Esophagus (tissue), 2 donors: ENCODE results near the gene OR10V1. TPM values are rescaled to one million over a fixed set of nuclear protein-coding genes. Genes with fewer than 3 reads are reported as not detected.
A peak's percentile ranks its signal among the peaks of the same experiment; 100 is the strongest.

Experiments
- H3K27ac ChIP-seq, 2 donors: one replicate each; pipeline ENCODE4 v1.5.1; 2013; ENCODE audit warnings: low read depth in 2 of 2, mild to moderate bottlenecking in 2 of 2, inconsistent platforms in 1 of 2, low read length in 1 of 2, moderate library complexity in 1 of 2
- H3K27me3 ChIP-seq, 2 donors: one replicate each; pipeline ENCODE4 v1.6.1; 2013; ENCODE audit warnings: low read length in 2 of 2, control low read depth in 1 of 2, mild to moderate bottlenecking in 1 of 2; ENCODE audit not compliant: insufficient read depth in 2 of 2, control insufficient read depth in 1 of 2
- H3K36me3 ChIP-seq, 2 donors: one replicate each; pipeline ENCODE4 v1.6.1; 2013; ENCODE audit warnings: low read length in 1 of 2; ENCODE audit not compliant: control insufficient read depth in 2 of 2, insufficient read depth in 2 of 2
- H3K4me1 ChIP-seq, 2 donors: one replicate each; pipeline ENCODE4 v1.6.1; 2013; ENCODE audit warnings: low read length in 1 of 2; ENCODE audit not compliant: control insufficient read depth in 2 of 2, insufficient read depth in 2 of 2
- H3K4me3 ChIP-seq, 2 donors: one replicate each; pipeline ENCODE4 v1.5.1; 2013; ENCODE audit warnings: low read length in 2 of 2, mild to moderate bottlenecking in 2 of 2, low read depth in 1 of 2, moderate library complexity in 1 of 2
- H3K9me3 ChIP-seq, 2 donors: one replicate each; pipeline ENCODE4 v1.6.1; 2013; ENCODE audit warnings: mild to moderate bottlenecking in 2 of 2, low read depth in 1 of 2, low read length in 1 of 2, moderate library complexity in 1 of 2; ENCODE audit not compliant: control insufficient read depth in 2 of 2, insufficient read depth in 1 of 2
- WGBS, 2 donors: extraction: QIAGEN DNeasy Blood & Tissue Kit; methylation state at CpG; one replicate each; pipeline ENCODE4 v1.1.7; 2013; 5-methylcytosine and 5-hydroxymethylcytosine counted together
- polyA plus RNA-seq, 2 donors: library from polyadenylated mRNA; stranded (reverse); fragments of 200-250 nt; gene quantifications; one replicate each; pipeline ENCODE4 v1.2.3, GENCODE V29; 2013
- donor health status: healthy with polysubstance abuse.
- donor health status: Bipolar disorder and iron deficiency.

The OR10V1 gene, protein sequence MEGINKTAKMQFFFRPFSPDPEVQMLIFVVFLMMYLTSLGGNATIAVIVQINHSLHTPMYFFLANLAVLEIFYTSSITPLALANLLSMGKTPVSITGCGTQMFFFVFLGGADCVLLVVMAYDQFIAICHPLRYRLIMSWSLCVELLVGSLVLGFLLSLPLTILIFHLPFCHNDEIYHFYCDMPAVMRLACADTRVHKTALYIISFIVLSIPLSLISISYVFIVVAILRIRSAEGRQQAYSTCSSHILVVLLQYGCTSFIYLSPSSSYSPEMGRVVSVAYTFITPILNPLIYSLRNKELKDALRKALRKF
- not detected for polyA plus RNA-seq

DNA sequence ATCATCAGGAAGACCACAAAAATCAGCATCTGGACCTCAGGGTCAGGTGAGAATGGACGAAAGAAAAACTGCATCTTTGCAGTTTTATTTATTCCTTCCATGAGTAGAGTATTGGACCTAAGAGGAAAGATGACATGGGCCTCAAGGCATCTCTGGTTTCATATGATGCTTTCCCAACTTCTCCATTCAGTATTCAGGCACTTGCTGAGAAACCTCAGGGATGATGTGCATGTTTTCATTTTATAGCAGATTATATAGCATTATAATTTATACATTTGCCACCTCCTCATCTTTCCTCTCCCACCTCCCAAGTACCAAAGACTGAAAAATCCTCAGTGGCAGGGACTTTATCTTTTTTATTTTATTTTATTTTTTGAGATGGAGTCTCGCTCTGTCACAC is at the start of gene OR10V1:
TSS of gene OR10V1 (minus strand) at position 101 of the 400 bp plus-strand sequence. CDS start at position 101, 0 bp downstream.
- no peak within 1 kb of the TSS for H3K27ac ChIP-seq
- H3K4me1 ChIP-seq: no peaks in the 10 kb centered on the region
- H3K9me3 ChIP-seq: no peaks in the 10 kb centered on the region
- H3K27me3 ChIP-seq: no peaks in the 10 kb centered on the region
- H3K36me3 ChIP-seq: no peaks in the 10 kb centered on the region
- 81 to 95% methylated on average over 2 of the region's 2 CpGs for WGBS, 2 donors
- H3K4me3 ChIP-seq: no peak within 1 kb of the TSS

DNA sequence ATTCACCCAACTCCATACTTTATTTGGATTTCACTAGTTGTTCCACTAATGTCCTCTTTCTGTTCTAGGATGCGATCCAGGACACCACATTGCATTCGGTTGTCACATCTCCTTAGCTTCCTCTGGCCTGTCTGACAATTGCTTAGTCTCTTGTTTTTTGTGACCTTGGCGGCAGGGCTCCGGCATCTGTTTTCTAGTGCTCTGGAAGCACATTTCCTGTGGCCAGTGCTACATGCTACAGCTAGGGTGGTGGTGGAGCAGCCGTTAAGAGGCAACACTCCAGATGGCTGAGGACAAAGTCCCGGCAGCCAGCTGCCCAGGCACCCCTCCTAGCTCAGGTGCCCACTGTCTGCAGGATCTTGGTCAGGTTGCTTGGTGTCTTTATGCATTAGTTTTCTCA is 48.3 kb upstream of the OR10V1 start:
- no peaks in the 10 kb centered on the region for H3K36me3 ChIP-seq
- H3K4me1 ChIP-seq: peaks cover 0 to 3% of the 10 kb centered on the region in 2 donors
- no peak overlapping the region for H3K4me3 ChIP-seq
- 74 to 86% methylated on average over 6 of the region's 6 CpGs for WGBS, 2 donors
- no peaks in the 10 kb centered on the region for H3K9me3 ChIP-seq
- H3K27me3 ChIP-seq: no peaks in the 10 kb centered on the region
- no peak overlapping the region for H3K27ac ChIP-seq

DNA sequence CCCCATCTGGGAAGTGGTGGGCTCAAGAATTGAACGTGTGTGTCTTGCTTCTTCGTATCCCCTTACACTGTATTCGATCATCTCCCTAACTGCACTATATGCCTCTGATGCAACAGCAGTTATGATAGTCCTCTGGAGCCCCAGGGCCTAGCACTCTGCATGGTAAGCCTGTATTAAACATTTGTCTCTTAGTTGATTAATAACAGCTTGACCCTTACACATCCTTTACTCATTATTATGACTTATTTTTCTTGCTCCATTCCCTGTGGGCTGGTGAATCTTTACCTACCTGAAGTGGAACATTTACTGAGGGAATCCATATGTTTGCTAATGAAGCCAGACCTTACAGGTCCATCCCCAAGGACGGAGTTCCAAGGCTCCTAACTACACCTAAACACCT is 47.1 kb upstream of the OR10V1 start:
- Histone ChIP-seq H3K9me3 (no peaks in the 10 kb centered on the region), H3K4me3 (no peak overlapping the region), H3K4me1 (peaks cover 2 to 4% of the 10 kb centered on the region in 2 donors), H3K27ac (no peak overlapping the region), H3K27me3 (no peaks in the 10 kb centered on the region), H3K36me3 (no peaks in the 10 kb centered on the region)
- 88 to 93% methylated on average over 4 of the region's 4 CpGs for WGBS, 2 donors

DNA sequence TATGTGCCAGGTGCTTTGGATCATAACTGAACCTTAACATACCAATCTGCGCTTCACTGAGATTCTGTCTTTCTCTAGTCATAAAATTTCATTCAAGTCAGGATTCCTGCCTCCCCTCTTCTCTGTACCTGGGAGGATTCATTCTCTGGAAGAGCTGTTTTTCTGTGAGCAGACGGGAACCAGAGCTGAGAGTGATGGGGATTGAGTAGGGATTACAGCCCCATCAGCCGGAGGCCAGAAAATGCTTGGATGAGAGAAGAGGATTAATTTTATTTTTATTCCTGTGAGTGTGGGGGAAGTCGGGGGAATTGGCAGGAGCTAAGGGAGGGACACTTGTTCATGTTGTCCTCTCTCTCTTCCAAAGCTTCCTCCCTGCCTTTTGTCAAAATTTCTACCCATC is 46.3 kb upstream of the OR10V1 start:
- Histone ChIP-seq H3K9me3 (no peaks in the 10 kb centered on the region), H3K27ac (no peak overlapping the region), H3K36me3 (no peaks in the 10 kb centered on the region), H3K27me3 (no peaks in the 10 kb centered on the region), H3K4me1 (peaks cover 2 to 4% of the 10 kb centered on the region in 2 donors), H3K4me3 (no peak overlapping the region)
- 62 to 68% methylated on average over 4 of the region's 4 CpGs for WGBS, 2 donors

DNA sequence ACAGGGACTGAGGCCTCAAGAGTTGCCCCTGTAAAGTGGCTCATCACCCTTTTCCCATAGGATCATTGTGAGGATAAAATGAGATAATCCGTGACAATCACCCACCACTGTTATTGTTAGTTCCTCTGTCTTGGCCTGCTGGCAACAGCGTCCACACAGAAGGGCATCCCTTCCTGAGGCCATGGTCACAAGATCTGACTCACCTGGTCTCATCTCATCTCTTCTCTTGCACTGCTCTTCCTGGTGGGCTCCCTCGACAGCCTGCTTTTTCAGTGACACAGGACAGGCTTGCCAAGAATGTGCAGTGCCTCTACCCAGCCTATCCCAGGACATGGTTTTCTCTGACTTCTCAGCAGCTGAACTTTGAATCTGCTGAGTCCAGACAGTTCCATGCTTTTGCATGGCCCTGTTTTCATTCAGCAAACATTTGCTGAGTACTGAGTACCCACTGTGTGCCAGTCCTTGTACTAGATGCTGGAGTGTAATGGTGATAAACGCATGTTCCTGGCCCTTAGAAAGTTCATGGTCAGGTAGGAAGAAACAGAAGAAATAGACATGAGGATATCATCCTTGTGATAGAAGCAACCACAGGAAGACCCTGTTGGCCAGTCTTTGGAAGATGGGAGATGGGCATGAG is 44.9 kb upstream of the OR10V1 start:
- Histone ChIP-seq H3K36me3 (no peaks in the 10 kb centered on the region), H3K4me1 (peaks cover 2 to 4% of the 10 kb centered on the region in 2 donors)
- WGBS, 2 donors: 87 to 88% methylated on average over 4 of the region's 4 CpGs

DNA sequence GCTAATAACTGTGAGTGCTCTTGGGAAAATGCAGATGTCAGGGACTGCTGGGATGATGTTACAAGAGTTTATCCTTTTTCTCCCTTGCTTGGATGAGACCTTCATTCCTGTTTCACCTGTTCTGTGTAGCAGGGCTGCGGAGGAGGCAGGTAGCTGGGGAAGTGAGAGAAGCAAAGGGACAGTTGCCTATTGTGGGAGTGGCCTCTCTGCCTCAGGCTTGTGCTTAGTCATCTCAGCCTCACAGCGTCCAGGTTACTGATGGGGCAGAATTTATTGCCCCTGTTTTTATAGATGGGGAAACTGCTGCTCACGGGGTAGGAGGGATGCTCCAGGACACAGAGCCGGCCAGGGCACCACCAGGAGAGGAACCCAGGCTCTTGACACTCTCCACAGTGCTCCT is 43.2 kb upstream of the OR10V1 start:
- Histone ChIP-seq H3K4me1 (peaks cover 2% of the 10 kb centered on the region in 2 donors), H3K27me3 (no peaks in the 10 kb centered on the region), H3K9me3 (no peaks in the 10 kb centered on the region), H3K36me3 (no peaks in the 10 kb centered on the region), H3K4me3 (peak overlapping the region in 1 of 2 donors; percentile 78), H3K27ac (peak overlapping the region; percentile 70 to 88)
- WGBS, 2 donors: 32 to 41% methylated on average over 4 of the region's 4 CpGs

More for the DNA sequence above, 44.9 kb upstream of the OR10V1 start:
- H3K4me3 ChIP-seq: no peak overlapping the region
- H3K27me3 ChIP-seq: no peaks in the 10 kb centered on the region
- no peak overlapping the region for H3K27ac ChIP-seq
- H3K9me3 ChIP-seq: no peaks in the 10 kb centered on the region

DNA sequence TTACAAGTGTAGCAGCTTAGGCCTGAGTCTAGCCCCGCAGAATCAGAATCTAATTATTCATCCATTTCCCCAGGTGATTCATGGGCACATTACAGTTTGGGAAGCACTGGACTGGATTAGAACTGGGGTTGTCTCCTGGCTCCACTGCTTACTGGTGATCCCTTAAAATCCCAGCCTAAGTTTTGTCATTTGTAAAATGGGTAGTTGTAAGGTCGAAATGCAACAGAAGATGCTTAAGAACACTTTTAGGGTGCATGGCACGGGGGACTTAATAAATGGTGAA is 42.9 kb upstream of the OR10V1 start:
- Histone ChIP-seq H3K27me3 (no peaks in the 10 kb centered on the region), H3K4me3 (peak overlapping the region in 1 of 2 donors; percentile 78), H3K27ac (peak overlapping the region; percentile 70 to 88), H3K9me3 (no peaks in the 10 kb centered on the region), H3K4me1 (peaks cover 2% of the 10 kb centered on the region in 2 donors), H3K36me3 (no peaks in the 10 kb centered on the region)
- WGBS, 2 donors: 33% methylated on average over 3 of the region's 3 CpGs

DNA sequence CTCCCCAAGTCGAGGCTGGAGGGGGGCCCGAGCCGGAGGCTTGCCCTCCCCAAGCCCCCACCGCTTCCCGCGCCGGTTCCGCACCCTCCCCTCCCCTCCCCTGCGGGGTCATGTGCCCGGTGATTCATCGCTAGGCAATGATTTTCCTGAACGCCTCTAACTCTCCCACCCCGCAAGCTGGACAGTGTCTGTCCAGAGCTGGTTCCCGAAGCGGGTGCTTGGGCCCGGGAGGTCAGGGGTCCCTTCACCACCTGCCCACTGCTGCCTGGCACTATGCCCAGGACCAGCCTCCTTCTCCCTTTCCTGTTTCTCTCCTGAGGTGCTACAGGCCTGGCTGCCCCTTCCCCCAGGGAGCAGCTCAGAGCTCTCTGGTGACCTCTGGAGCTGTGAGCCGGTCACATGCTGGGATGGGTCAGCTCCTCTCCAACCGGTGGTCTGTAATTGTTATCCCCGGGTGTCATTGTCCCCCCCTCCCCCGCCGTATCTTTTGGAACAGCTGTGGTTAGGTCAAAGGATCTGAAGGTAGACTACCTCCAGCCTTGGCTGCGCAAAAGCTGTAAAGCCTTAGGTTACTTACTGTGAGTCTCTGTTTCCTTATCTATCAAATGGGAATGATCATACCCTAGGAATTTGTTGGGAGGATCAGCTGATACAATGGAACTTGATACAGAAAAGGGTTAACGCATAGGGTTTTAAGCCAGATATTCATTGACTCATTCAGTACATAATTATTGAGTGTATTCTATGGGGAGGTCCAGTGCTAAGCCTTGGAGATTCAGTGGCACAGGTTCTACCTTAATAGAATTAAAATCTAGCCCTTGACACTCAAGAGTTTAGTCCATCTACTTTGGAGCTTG is 42.3 kb upstream of the OR10V1 start:
- H3K4me3 ChIP-seq: peak overlapping the region; percentile 78 to 82
- H3K36me3 ChIP-seq: no peaks in the 10 kb centered on the region
- peak overlapping the region; percentile 88 to 90 for H3K27ac ChIP-seq
- H3K4me1 ChIP-seq: peaks cover 2% of the 10 kb centered on the region in 2 donors
- H3K9me3 ChIP-seq: no peaks in the 10 kb centered on the region
- WGBS, 2 donors: 5 to 10% methylated on average over 12 to 23 of the region's 23 CpGs
- H3K27me3 ChIP-seq: no peaks in the 10 kb centered on the region

DNA sequence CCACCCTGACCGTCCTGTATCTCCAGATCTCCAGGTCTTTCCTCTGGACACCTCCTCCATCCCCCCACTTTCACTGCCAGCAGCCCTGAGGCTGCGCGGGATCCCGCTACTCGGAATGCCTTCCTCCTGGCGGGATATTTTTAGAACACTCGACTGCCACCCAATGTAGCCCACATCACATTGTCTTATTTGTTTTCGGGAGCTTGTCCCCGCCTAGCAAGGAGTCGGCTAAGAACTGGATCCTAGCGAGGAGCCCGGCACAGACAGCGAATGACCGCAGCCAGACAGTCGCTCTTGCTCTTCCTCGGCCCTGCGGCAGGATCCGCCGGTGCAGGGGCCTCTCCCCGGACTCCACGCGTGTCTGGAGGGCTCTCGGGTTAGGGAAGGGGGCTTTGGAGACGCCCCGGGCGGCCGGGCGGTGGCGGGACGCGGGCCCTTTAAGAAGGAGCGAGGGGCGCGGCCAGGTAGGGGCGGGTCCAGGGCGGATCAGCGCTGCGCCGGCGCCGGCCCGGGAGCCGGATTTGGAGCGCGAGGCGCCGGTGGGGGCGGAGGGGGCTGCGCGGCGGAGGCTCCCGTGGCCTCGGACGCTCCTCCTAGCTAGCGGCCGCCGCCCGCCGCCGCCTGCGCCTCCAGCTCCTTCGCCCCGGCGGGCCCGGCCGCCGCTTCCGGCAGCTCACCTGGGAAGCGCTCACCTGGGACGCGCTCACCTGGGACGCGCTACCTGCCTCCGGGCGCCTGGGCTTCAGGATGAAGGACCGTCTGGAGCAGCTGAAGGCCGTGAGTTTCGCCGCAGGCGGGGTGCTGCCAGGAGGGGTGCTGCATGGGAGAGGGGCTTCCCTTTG is 41.4 kb upstream of the OR10V1 start, which contains the start of gene STX3:
TSS of gene STX3 (plus strand) at position 518 of the 842 bp plus-strand sequence. CDS start at position 748, 230 bp downstream.
- peak within 1 kb of the TSS; percentile 78 to 82 for H3K4me3 ChIP-seq
- peaks cover 2% of the 10 kb centered on the region in 2 donors for H3K4me1 ChIP-seq
- WGBS, 2 donors: 0% methylated on average over 61 to 80 of the region's 80 CpGs
- no peaks in the 10 kb centered on the region for H3K9me3 ChIP-seq
- no peaks in the 10 kb centered on the region for H3K36me3 ChIP-seq
- H3K27ac ChIP-seq: peak within 1 kb of the TSS; percentile 88 to 90
- no peaks in the 10 kb centered on the region for H3K27me3 ChIP-seq
